ENCODE measurements around the gene IREB2.

DNA sequence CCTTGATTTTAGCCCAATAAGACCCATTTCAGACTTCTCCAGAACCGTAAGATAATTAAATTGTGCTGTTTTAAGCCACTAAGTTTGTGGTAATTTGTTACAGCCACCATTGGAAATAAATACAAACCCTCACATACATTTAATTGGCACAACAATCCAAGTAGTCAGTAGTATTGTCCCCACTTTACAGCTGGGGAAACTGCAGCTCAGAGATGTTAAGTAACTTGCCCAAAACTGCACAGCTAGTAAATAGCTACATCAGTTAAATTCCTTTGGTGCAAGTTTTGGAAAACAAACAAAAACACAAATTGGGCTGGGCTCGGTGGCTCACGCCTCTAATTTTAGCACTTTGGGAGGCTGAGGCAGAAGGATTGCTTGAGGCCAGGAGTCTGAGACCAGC lies 13.3 kb upstream of the IREB2 start:
- TF ChIP-seq, protein P1, sequence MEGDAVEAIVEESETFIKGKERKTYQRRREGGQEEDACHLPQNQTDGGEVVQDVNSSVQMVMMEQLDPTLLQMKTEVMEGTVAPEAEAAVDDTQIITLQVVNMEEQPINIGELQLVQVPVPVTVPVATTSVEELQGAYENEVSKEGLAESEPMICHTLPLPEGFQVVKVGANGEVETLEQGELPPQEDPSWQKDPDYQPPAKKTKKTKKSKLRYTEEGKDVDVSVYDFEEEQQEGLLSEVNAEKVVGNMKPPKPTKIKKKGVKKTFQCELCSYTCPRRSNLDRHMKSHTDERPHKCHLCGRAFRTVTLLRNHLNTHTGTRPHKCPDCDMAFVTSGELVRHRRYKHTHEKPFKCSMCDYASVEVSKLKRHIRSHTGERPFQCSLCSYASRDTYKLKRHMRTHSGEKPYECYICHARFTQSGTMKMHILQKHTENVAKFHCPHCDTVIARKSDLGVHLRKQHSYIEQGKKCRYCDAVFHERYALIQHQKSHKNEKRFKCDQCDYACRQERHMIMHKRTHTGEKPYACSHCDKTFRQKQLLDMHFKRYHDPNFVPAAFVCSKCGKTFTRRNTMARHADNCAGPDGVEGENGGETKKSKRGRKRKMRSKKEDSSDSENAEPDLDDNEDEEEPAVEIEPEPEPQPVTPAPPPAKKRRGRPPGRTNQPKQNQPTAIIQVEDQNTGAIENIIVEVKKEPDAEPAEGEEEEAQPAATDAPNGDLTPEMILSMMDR (conservative IDR thresholded peaks at IDR 0.05 in 1 of 2, IDR thresholded peaks at IDR 0.05 in 1 of 2; ENCODE audit: extremely low read depth in 1 of 2, insufficient read depth in 1 of 2, low read depth in 1 of 2, low read length in 2 of 2) = no peak
- TF ChIP-seq EZH2 (IDR thresholded peaks at IDR 0.05; ENCODE audit: borderline replicate concordance, low read length) = no peak

Measured in mammary epithelial cell (primary cell).